WTC11 (cell line): ENCODE measurements around the gene TBX3. TPM values are rescaled to one million over a fixed set of nuclear protein-coding genes. Genes with fewer than 3 reads are reported as not detected.

Experiments
- ATAC-seq: fragments of 200-7000 bp; cut with Tn5 transposase; 2 replicates; pipeline ENCODE4 v1.10.0; 2021; ENCODE audit warnings: mild to moderate bottlenecking, moderate library complexity
- CTCF ChIA-PET: fragments of 300-600 bp; sonication (Branson Sonifier 250); formaldehyde crosslinking; loops from one replicate; lab custom pipeline; 2021; ENCODE audit warnings: antibody characterized with exemption; lab: Charles Lee
- POLR2A ChIA-PET: fragments of 350-600 bp; sonication (Branson Sonifier 250); formaldehyde crosslinking; loops from one replicate; lab custom pipeline; 2021; ENCODE audit warnings: antibody characterized with exemption; lab: Charles Lee
- DNase-seq: peaks from one replicate; pipeline ENCODE4 v3.0.0; 2021; ENCODE audit warnings: low spot score
- H3K27ac Mint-ChIP-seq: 2 replicates; pipeline ENCODE4 v1.8.0; 2021; ENCODE audit warnings: mixed read lengths
- H3K27me3 Mint-ChIP-seq: 2 replicates; pipeline ENCODE4 v1.8.0; 2021; ENCODE audit warnings: low read depth, mild to moderate bottlenecking, moderate library complexity, mixed read lengths
- H3K36me3 Mint-ChIP-seq: 2 replicates; pipeline ENCODE4 v1.8.0; 2021; ENCODE audit warnings: mixed read lengths
- H3K4me1 Mint-ChIP-seq: 2 replicates; pipeline ENCODE4 v1.8.0; 2022; ENCODE audit warnings: mixed read lengths
- H3K4me3 Mint-ChIP-seq: 2 replicates; pipeline ENCODE4 v1.8.0; 2021; ENCODE audit warnings: mild to moderate bottlenecking, moderate library complexity, mixed read lengths
- H3K9me3 Mint-ChIP-seq: 2 replicates; pipeline ENCODE4 v1.8.0; 2021; ENCODE audit warnings: mixed read lengths
- AR ChIP-seq: fragments of 250-450 bp; sonication (Bioruptor Pico); IDR thresholded peaks from 2 replicates; pipeline ENCODE4 v1.9.0; 2021; ENCODE audit warnings: mild to moderate bottlenecking
- CREB1 ChIP-seq: sonication (generic); formaldehyde crosslinking; IDR thresholded peaks from 2 replicates; pipeline ENCODE4 v1.8.0; 2023; ENCODE audit warnings: mild to moderate bottlenecking, missing genetic modification reagents
- CTCF ChIP-seq: fragments of 200-600 bp; IDR thresholded peaks from 2 replicates; pipeline ENCODE4 v1.8.0; 2022; ENCODE audit warnings: antibody characterized with exemption
- ESRRA ChIP-seq: sonication (generic); formaldehyde crosslinking; IDR thresholded peaks from 2 replicates; pipeline ENCODE4 v1.8.1; 2022; ENCODE audit warnings: mild to moderate bottlenecking, missing genetic modification reagents, borderline replicate concordance
- FOXJ3 ChIP-seq: sonication (generic); formaldehyde crosslinking; IDR thresholded peaks from 2 replicates; pipeline ENCODE4 v1.9.0; 2021; ENCODE audit warnings: missing genetic modification reagents, mild to moderate bottlenecking, borderline replicate concordance
- FOXP4 ChIP-seq: sonication (generic); formaldehyde crosslinking; IDR thresholded peaks from 2 replicates; pipeline ENCODE4 v1.8.0; 2022; ENCODE audit warnings: mild to moderate bottlenecking, missing genetic modification reagents
- IRF2 ChIP-seq: sonication (generic); formaldehyde crosslinking; IDR thresholded peaks from 2 replicates; pipeline ENCODE4 v1.8.0; 2022; ENCODE audit warnings: low read depth, missing genetic modification reagents, borderline replicate concordance
- NR1H2 ChIP-seq: sonication (generic); formaldehyde crosslinking; IDR thresholded peaks from 2 replicates; pipeline ENCODE4 v1.9.0; 2021; ENCODE audit warnings: mild to moderate bottlenecking, moderate library complexity, missing genetic modification reagents
- SP1 ChIP-seq: sonication (generic); formaldehyde crosslinking; conservative IDR thresholded peaks from 2 replicates; pipeline ENCODE4 v1.8.1; 2022; ENCODE audit warnings: missing genetic modification reagents
- ZBTB21 ChIP-seq: sonication (generic); formaldehyde crosslinking; IDR thresholded peaks from 2 replicates; pipeline ENCODE4 v1.8.1; 2023; ENCODE audit warnings: mild to moderate bottlenecking, missing genetic modification reagents, borderline replicate concordance
- ZBTB43 ChIP-seq: sonication (generic); formaldehyde crosslinking; IDR thresholded peaks from 2 replicates; pipeline ENCODE4 v1.8.1; 2023; ENCODE audit warnings: mild to moderate bottlenecking, missing genetic modification reagents
- ZNF219 ChIP-seq: sonication (generic); formaldehyde crosslinking; IDR thresholded peaks from 2 replicates; pipeline ENCODE4 v1.8.0; 2023; ENCODE audit warnings: missing genetic modification reagents, mild to moderate bottlenecking, borderline replicate concordance
- ZNF263 ChIP-seq: sonication (generic); formaldehyde crosslinking; IDR thresholded peaks from 2 replicates; pipeline ENCODE4 v1.8.1; 2022; ENCODE audit warnings: low read depth, mild to moderate bottlenecking, moderate library complexity, missing genetic modification reagents
- ZNF416 ChIP-seq: fragments of 250-450 bp; sonication (Bioruptor Pico); IDR thresholded peaks from 2 replicates; pipeline ENCODE4 v1.9.0; 2021; ENCODE audit warnings: mild to moderate bottlenecking, inconsistent platforms
- total RNA-seq: library from RNA; stranded (reverse); gene quantifications from 3 replicates; pipeline ENCODE4 v1.2.3, GENCODE V29; 2021
- TF ChIP-seq, protein P1 (sequence below): sonication (generic); formaldehyde crosslinking; IDR thresholded peaks from 2 replicates; pipeline ENCODE4 v1.8.0; 2023; ENCODE audit warnings: missing genetic modification reagents
- TF ChIP-seq, protein P2 (sequence below): fragments of 250-450 bp; sonication (Bioruptor Pico); IDR thresholded peaks from 2 replicates; pipeline ENCODE4 v1.9.0; 2021; ENCODE audit warnings: mild to moderate bottlenecking, borderline replicate concordance
- TF ChIP-seq, protein P3 (sequence below): sonication (generic); formaldehyde crosslinking; IDR thresholded peaks from 2 replicates; pipeline ENCODE4 v1.8.0; 2023; ENCODE audit warnings: missing genetic modification reagents, mild to moderate bottlenecking, borderline replicate concordance

TBX3 gene
- total RNA-seq, 1 experiment from 2014 or later, result 2.2 TPM

GRCh38 chr12:114678718-114679117, 5.3 kb downstream of the TBX3 start (continued):
- TF ChIP-seq FOXP4 (CRISPR knock-in tag), result no peak
- no peak for TF ChIP-seq ZBTB43 (CRISPR knock-in tag)

GRCh38 chr12:114678028-114678427, 5.9 kb downstream of the TBX3 start:
- no peaks in the 10 kb centered on the region for H3K36me3 Mint-ChIP-seq
- TF ChIP-seq ZBTB21 (CRISPR knock-in tag), result no peak
- no peak for TF ChIP-seq FOXJ3 (CRISPR knock-in tag)
- TF ChIP-seq AR (CRISPR knock-in tag), result no peak
- TF ChIP-seq, protein P1, sequence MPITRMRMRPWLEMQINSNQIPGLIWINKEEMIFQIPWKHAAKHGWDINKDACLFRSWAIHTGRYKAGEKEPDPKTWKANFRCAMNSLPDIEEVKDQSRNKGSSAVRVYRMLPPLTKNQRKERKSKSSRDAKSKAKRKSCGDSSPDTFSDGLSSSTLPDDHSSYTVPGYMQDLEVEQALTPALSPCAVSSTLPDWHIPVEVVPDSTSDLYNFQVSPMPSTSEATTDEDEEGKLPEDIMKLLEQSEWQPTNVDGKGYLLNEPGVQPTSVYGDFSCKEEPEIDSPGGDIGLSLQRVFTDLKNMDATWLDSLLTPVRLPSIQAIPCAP (CRISPR knock-in tag), result no peak
- no peak for TF ChIP-seq CTCF
- TF ChIP-seq IRF2, result no peak
- TF ChIP-seq ZNF416, result no peak
- TF ChIP-seq SP1 (CRISPR knock-in tag), result no peak
- TF ChIP-seq, protein P2, sequence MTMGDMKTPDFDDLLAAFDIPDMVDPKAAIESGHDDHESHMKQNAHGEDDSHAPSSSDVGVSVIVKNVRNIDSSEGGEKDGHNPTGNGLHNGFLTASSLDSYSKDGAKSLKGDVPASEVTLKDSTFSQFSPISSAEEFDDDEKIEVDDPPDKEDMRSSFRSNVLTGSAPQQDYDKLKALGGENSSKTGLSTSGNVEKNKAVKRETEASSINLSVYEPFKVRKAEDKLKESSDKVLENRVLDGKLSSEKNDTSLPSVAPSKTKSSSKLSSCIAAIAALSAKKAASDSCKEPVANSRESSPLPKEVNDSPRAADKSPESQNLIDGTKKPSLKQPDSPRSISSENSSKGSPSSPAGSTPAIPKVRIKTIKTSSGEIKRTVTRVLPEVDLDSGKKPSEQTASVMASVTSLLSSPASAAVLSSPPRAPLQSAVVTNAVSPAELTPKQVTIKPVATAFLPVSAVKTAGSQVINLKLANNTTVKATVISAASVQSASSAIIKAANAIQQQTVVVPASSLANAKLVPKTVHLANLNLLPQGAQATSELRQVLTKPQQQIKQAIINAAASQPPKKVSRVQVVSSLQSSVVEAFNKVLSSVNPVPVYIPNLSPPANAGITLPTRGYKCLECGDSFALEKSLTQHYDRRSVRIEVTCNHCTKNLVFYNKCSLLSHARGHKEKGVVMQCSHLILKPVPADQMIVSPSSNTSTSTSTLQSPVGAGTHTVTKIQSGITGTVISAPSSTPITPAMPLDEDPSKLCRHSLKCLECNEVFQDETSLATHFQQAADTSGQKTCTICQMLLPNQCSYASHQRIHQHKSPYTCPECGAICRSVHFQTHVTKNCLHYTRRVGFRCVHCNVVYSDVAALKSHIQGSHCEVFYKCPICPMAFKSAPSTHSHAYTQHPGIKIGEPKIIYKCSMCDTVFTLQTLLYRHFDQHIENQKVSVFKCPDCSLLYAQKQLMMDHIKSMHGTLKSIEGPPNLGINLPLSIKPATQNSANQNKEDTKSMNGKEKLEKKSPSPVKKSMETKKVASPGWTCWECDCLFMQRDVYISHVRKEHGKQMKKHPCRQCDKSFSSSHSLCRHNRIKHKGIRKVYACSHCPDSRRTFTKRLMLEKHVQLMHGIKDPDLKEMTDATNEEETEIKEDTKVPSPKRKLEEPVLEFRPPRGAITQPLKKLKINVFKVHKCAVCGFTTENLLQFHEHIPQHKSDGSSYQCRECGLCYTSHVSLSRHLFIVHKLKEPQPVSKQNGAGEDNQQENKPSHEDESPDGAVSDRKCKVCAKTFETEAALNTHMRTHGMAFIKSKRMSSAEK (CRISPR knock-in tag), result no peak
- no peak for TF ChIP-seq NR1H2 (CRISPR knock-in tag)
- no peak for TF ChIP-seq ZNF219
- TF ChIP-seq CREB1 (CRISPR knock-in tag), result no peak
- TF ChIP-seq ZNF263, result no peak
- TF ChIP-seq, protein P3, sequence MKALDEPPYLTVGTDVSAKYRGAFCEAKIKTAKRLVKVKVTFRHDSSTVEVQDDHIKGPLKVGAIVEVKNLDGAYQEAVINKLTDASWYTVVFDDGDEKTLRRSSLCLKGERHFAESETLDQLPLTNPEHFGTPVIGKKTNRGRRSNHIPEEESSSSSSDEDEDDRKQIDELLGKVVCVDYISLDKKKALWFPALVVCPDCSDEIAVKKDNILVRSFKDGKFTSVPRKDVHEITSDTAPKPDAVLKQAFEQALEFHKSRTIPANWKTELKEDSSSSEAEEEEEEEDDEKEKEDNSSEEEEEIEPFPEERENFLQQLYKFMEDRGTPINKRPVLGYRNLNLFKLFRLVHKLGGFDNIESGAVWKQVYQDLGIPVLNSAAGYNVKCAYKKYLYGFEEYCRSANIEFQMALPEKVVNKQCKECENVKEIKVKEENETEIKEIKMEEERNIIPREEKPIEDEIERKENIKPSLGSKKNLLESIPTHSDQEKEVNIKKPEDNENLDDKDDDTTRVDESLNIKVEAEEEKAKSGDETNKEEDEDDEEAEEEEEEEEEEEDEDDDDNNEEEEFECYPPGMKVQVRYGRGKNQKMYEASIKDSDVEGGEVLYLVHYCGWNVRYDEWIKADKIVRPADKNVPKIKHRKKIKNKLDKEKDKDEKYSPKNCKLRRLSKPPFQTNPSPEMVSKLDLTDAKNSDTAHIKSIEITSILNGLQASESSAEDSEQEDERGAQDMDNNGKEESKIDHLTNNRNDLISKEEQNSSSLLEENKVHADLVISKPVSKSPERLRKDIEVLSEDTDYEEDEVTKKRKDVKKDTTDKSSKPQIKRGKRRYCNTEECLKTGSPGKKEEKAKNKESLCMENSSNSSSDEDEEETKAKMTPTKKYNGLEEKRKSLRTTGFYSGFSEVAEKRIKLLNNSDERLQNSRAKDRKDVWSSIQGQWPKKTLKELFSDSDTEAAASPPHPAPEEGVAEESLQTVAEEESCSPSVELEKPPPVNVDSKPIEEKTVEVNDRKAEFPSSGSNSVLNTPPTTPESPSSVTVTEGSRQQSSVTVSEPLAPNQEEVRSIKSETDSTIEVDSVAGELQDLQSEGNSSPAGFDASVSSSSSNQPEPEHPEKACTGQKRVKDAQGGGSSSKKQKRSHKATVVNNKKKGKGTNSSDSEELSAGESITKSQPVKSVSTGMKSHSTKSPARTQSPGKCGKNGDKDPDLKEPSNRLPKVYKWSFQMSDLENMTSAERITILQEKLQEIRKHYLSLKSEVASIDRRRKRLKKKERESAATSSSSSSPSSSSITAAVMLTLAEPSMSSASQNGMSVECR, result no peak
- no peak for TF ChIP-seq ESRRA (CRISPR knock-in tag)
- H3K4me1 Mint-ChIP-seq, result peaks cover 92% of the 10 kb centered on the region
- no peaks in the 10 kb centered on the region for H3K9me3 Mint-ChIP-seq
- ATAC-seq, result no peak
- ChIA-PET CTCF (no interaction called here), POLR2A (no interaction called here)
- DNase-seq, result no peak
- H3K4me3 Mint-ChIP-seq, result no peak overlapping the region
- H3K27ac Mint-ChIP-seq, result no peak overlapping the region
- peaks cover 100% of the 10 kb centered on the region for H3K27me3 Mint-ChIP-seq
